Activated naive CD4-positive, alpha-beta T cell treated with anti-CD3 and anti-CD28 coated beads, Interleukin-2, amount 10 ng/mL, durations not matched to agents 5 hours and 36 hours (primary cell): Measurements from ENCODE around the gene TTC4. TPM values are rescaled to one million over a fixed set of nuclear protein-coding genes. Genes with fewer than 3 reads are reported as not detected.

Source experiments
- total RNA-seq, 2 experiments: library from RNA; stranded (reverse); gene quantifications; one replicate each; pipeline ENCODE4 v1.2.3, GENCODE V29; 2021

Gene TTC4, protein sequence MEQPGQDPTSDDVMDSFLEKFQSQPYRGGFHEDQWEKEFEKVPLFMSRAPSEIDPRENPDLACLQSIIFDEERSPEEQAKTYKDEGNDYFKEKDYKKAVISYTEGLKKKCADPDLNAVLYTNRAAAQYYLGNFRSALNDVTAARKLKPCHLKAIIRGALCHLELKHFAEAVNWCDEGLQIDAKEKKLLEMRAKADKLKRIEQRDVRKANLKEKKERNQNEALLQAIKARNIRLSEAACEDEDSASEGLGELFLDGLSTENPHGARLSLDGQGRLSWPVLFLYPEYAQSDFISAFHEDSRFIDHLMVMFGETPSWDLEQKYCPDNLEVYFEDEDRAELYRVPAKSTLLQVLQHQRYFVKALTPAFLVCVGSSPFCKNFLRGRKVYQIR
- total RNA-seq = 10 to 100 TPM; 18.0 to 18.5 TPM

GRCh38 chr1:54715493-54716298, at the start of gene TTC4:
Gene TTC4, plus strand, starts transcription at chr1:54715861. Its CDS starts 48 bp downstream, at chr1:54715909.

DNA sequence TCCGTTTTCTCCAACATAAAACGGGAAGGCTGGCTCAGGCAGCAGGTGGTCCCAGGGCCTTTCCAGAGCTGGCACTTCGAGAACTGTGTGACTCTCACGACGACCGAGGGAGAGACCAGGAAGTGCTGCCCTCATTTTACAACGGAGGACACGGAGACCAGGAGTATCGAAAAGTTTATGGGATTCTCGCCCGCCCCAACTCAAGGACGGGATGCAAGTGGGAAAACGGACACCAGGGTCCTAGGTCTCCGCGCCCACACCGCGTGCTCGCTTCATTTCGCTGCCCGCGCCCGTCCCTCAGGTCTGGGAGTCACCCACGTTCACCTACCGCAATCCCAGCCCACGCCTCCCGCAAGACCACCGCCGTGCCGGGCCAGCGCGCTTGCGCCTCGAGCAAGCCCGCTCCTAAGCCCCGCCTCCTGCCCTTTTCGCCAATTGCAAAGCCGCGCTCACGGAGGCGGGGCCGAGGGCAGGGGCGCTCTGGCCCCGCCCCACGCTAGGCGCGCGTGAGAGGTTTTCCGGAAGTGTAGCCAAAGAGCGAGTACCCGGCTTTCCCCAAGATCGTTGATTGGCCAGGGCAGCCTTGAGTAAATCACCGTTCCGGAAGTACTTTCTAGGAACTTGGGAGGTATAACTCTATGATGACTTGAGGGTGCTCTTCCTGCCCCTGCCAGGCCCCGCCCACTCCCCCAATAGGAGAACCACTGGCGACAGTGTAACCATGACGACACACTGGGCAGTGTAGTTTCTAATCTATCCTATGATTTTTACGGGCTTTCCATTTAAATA, 48.7 kb downstream of the TTC4 start, which contains the start of gene PARS2:
Gene PARS2 (minus strand): TSS at position 391 of the 789 bp plus-strand sequence. CDS start 5,362 bp downstream, outside the sequence.

Other genes with a start within 250 kb of the TTC4 start
- gene ACOT11, start 167.6 kb upstream of the TTC4 start, total RNA-seq = under 1 TPM; 0.53 to 0.77 TPM
- not detected for gene FAM151A, start 92.3 kb upstream of the TTC4 start, total RNA-seq
- gene MROH7, start 74.1 kb upstream of the TTC4 start, total RNA-seq = not detected
- gene PARS2, start 48.7 kb downstream of the TTC4 start, total RNA-seq = 1 to 10 TPM; 2.7 to 3.0 TPM
- gene TTC22, start 85.5 kb downstream of the TTC4 start, total RNA-seq = 10 to 100 TPM in 1 of 2 experiments, 1 to 10 TPM in 1; 8.7 to 10.2 TPM
- 10 to 100 TPM; 78.5 to 84.5 TPM for gene DHCR24, start 171.3 kb downstream of the TTC4 start, total RNA-seq